GM06990 (cell line): ENCODE data around the gene BBS1.
"Not testable (repeated sequence)": the region's sequence is repeated elsewhere in the genome, so short reads cannot be mapped to it uniquely, and the experiment has no call there.

ENCODE experiments used
- DNase-seq: peaks from one replicate; pipeline ENCODE4 v3.0.0-alpha.2; 2011; ENCODE audit not compliant: insufficient read length; ENCODE audit errors: extremely low read depth
- H3K27me3 ChIP-seq: replicated peaks from 2 replicates; pipeline ENCODE4 v1.6.0; 2011; ENCODE audit warnings: low read length; ENCODE audit not compliant: control insufficient read depth, insufficient read depth
- H3K36me3 ChIP-seq: 2 replicates; pipeline ENCODE4 v1.5.1; 2011; ENCODE audit warnings: low read length; ENCODE audit not compliant: control insufficient read depth, insufficient read depth
- H3K4me3 ChIP-seq: replicated peaks from 2 replicates; pipeline ENCODE4 v1.5.1; 2011; ENCODE audit warnings: low read depth, mild to moderate bottlenecking, control low read depth, low read length
- CTCF ChIP-seq: IDR thresholded peaks from 2 replicates; pipeline ENCODE4 v1.5.1; 2011; ENCODE audit warnings: low read length, control low read depth, mild to moderate bottlenecking, inconsistent platforms; ENCODE audit not compliant: insufficient read depth, poor library complexity, severe bottlenecking

BBS1 gene

GRCh38 chr11:66510271-66510989 lies at the start of gene BBS1:
Gene BBS1, plus strand, starts transcription at chr11:66510635. Its CDS starts 25 bp downstream, at chr11:66510660.
- Histone ChIP-seq H3K27me3 (no peaks in the 10 kb centered on the region), H3K36me3 (peaks cover 5% of the 10 kb centered on the region), H3K4me3 (peak within 1 kb of the TSS; percentile 90)
- no peak for TF ChIP-seq CTCF
- DNase-seq, result peak; percentile 82

GRCh38 chr11:66462010-66462409 lies 48.4 kb upstream of the BBS1 start:
- H3K4me3 ChIP-seq, result no peak overlapping the region
- no peak for DNase-seq
- no peak for TF ChIP-seq CTCF
- no peaks in the 10 kb centered on the region for H3K36me3 ChIP-seq
- H3K27me3 ChIP-seq, result no peaks in the 10 kb centered on the region

GRCh38 chr11:66462911-66463310 lies 47.5 kb upstream of the BBS1 start:
- H3K36me3 ChIP-seq, result no peaks in the 10 kb centered on the region
- DNase-seq, result no peak
- no peaks in the 10 kb centered on the region for H3K27me3 ChIP-seq
- no peak for TF ChIP-seq CTCF
- H3K4me3 ChIP-seq, result no peak overlapping the region

- H3K4me3 ChIP-seq, result not testable (repeated sequence)
Measured at GRCh38 chr11:66464116-66464515, 46.3 kb upstream of the BBS1 start.

GRCh38 chr11:66464916-66465315 lies 45.5 kb upstream of the BBS1 start:
- no peaks in the 10 kb centered on the region for H3K27me3 ChIP-seq
- no peak for TF ChIP-seq CTCF
- no peaks in the 10 kb centered on the region for H3K36me3 ChIP-seq
- H3K4me3 ChIP-seq, result no peak overlapping the region
- no peak for DNase-seq

More at GRCh38 chr11:66464116-66464515, 46.3 kb upstream of the BBS1 start:
- not testable (repeated sequence) for H3K27me3 ChIP-seq, DNase-seq, H3K36me3 ChIP-seq

GRCh38 chr11:66465373-66466224 lies 44.8 kb upstream of the BBS1 start:
- TF ChIP-seq CTCF, result no peak
- Histone ChIP-seq H3K4me3 (peak overlapping the region; percentile 62; the same call in 1 of the 2 replicates), H3K36me3 (no peaks in the 10 kb centered on the region), H3K27me3 (no peaks in the 10 kb centered on the region)
- DNase-seq, result no peak
